Bronchial epithelial cell (primary cell): ENCODE measurements around the gene LETMD1. TPM values are rescaled to one million over a fixed set of nuclear protein-coding genes. Genes with fewer than 3 reads are reported as not detected.

Experiments
- DNase-seq: peaks from one replicate; pipeline ENCODE4 v3.0.0-alpha.2; 2010; ENCODE audit warnings: low read depth
- FAIRE-seq: peaks from 2 replicates; lab custom pipeline; 2011; peaks lifted over from hg19 to GRCh38; lab: Jason Lieb, UNC
- H3K27me3 ChIP-seq: 2 replicates; pipeline ENCODE4 v1.5.1; 2011; ENCODE audit warnings: low read length; ENCODE audit not compliant: control insufficient read depth, insufficient read depth
- H3K36me3 ChIP-seq: 2 replicates; pipeline ENCODE4 v1.5.1; 2011; ENCODE audit warnings: low read length; ENCODE audit not compliant: control insufficient read depth, insufficient read depth
- H3K4me3 ChIP-seq: 2 replicates; pipeline ENCODE4 v1.5.1; 2011; ENCODE audit warnings: mild to moderate bottlenecking, low read depth, low read length, control low read depth
- total RNA-seq: library from RNA; depleted of rRNA; stranded (reverse); fragments of >200 nt; gene quantifications from 2 replicates; pipeline ENCODE4 v1.2.1, GENCODE V29; 2014
- TF ChIP-seq, protein P1 (sequence below): IDR thresholded peaks from 2 replicates; pipeline ENCODE4 v1.5.1; 2011; ENCODE audit warnings: mild to moderate bottlenecking, moderate library complexity, low read length, control low read depth, inconsistent platforms; ENCODE audit not compliant: insufficient read depth, severe bottlenecking

LETMD1 gene
- total RNA-seq, 1 donor from 2014 or later, result 67.9 TPM

DNA sequence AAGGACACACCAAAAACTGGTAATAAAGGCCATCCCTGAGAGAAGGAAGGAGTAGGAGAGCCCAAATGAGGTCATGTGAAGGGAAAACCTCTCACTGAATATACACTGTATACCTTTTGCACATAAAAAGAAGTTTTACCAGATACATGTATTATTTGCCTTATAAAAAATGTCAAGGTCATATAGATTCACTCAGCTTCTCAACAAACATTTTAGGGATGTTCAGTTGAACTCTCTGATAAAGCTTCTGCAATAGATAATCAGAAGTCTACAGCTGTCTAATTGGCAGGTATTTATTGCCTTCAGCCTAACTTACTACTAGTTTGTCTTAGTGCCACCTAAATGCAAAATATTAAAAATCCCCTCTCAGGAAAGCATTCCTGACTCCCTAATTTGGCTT is 30.7 kb upstream of the LETMD1 start:
- no peaks in the 10 kb centered on the region for H3K27me3 ChIP-seq
- no peak for DNase-seq
- H3K36me3 ChIP-seq, result peaks cover 1% of the 10 kb centered on the region
- H3K4me3 ChIP-seq, result no peak overlapping the region
- TF ChIP-seq, protein P1, sequence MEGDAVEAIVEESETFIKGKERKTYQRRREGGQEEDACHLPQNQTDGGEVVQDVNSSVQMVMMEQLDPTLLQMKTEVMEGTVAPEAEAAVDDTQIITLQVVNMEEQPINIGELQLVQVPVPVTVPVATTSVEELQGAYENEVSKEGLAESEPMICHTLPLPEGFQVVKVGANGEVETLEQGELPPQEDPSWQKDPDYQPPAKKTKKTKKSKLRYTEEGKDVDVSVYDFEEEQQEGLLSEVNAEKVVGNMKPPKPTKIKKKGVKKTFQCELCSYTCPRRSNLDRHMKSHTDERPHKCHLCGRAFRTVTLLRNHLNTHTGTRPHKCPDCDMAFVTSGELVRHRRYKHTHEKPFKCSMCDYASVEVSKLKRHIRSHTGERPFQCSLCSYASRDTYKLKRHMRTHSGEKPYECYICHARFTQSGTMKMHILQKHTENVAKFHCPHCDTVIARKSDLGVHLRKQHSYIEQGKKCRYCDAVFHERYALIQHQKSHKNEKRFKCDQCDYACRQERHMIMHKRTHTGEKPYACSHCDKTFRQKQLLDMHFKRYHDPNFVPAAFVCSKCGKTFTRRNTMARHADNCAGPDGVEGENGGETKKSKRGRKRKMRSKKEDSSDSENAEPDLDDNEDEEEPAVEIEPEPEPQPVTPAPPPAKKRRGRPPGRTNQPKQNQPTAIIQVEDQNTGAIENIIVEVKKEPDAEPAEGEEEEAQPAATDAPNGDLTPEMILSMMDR, result no peak
- FAIRE-seq, result no peak

DNA sequence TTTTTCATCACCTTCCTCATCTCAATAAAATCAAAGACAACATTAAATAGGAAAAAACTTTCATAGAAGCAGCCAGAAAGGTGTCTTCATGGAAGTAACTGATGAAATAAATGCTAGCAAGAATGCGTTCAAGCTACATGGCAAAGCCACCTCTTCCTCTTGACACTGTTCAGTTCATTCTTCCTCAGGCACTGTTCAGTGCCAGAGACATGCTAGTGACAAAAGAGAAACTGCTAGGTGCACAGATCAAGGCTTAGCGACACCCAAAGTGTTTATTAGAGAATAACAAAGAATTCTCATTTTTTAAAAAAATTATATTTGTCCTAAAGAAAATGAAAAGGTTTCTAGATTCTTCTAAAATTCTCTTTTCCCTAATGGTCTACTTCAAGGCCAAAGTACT is 29.2 kb upstream of the LETMD1 start:
- TF ChIP-seq, protein P1, result no peak
- DNase-seq (no peak), FAIRE-seq (no peak)
- H3K36me3 ChIP-seq, result peaks cover 1% of the 10 kb centered on the region
- H3K4me3 ChIP-seq, result no peak overlapping the region
- no peaks in the 10 kb centered on the region for H3K27me3 ChIP-seq

DNA sequence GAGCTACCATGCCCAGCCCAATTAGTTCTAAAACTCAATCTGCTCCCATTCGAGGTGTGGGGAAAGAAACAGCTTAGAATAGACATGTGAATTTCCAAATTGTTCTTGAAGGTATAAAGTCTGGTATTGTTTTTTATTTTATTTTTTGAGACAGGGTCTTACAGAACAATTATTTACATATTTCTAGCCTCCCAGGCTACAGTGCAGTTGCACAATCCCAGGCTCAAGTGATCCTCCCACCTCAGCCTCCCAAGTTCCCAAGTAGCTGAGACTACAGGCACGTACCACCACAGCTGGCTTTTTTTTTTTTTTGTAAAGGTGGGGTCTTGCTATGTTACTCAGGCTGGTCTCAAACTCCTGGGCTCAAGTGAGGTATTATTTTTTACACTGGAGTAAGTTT is 28.2 kb upstream of the LETMD1 start:
- Histone ChIP-seq H3K27me3 (no peaks in the 10 kb centered on the region), H3K36me3 (peaks cover 1% of the 10 kb centered on the region), H3K4me3 (no peak overlapping the region)
- TF ChIP-seq, protein P1, result no peak
- FAIRE-seq (no peak), DNase-seq (no peak)

DNA sequence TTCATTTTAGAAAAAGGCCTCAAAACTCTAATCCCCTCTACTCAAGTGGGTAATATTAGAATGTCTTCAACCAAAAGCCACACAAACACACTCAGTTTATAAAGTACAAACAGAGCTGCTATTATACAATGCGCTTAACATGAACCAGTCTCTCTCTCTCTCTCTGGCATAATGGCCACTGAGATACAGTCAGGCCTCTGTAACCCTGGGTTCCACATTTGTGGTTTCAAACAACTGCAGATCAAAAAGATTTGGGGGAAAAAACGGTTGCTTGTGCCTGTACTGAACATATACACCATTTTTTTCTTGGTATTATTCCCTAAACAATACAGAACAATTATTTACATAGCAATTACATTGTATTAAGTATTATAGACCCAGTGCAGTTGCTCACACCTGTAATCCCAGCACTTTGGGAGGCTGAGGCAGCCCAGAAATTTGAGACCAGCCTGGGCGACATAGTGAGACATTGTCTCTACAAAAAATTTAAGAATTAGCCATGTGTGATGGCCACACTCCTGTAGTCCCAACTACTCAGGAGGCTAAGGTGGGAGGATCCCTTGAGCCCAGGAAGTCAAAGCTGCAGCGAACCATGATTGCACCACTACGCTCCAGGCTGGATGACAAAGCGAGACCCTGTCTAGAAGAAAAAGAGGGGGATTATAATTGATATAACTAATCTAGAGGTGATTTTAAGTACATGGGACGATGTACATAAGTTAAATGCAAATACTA is 27.5 kb upstream of the LETMD1 start:
- peaks cover 1% of the 10 kb centered on the region for H3K36me3 ChIP-seq
- H3K4me3 ChIP-seq, result no peak overlapping the region
- DNase-seq, result no peak
- TF ChIP-seq, protein P1, result no peak
- FAIRE-seq, result no peak
- H3K27me3 ChIP-seq, result no peaks in the 10 kb centered on the region

DNA sequence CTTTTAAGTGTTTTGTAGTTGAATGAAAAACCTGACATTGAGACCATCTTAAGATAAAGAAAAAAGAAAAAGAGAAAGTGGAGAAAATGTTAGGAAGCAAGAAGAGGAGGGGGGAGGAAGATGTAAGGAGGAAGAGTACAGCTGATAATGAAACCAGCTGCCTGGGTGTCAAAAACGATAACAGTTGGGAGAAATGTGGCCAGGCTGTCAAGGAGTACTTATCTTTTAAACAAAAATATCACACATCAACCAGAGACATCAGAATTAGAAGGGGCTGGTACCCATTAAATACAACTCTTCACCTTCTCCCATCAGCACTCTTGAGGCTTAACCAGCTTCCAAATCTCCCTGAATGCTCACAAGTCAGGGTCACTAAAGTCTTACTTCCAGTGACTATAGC is 26.4 kb upstream of the LETMD1 start:
- TF ChIP-seq, protein P1, result no peak
- Histone ChIP-seq H3K36me3 (peaks cover 1% of the 10 kb centered on the region), H3K4me3 (no peak overlapping the region), H3K27me3 (no peaks in the 10 kb centered on the region)
- no peak for DNase-seq
- no peak for FAIRE-seq
